ENCODE results near the gene MRPL33. TPM values are rescaled to one million over a fixed set of nuclear protein-coding genes. Genes with fewer than 3 reads are reported as not detected.

The MRPL33 gene
- total RNA-seq, 1 donor from 2014 or later: 63.3 TPM

DNA sequence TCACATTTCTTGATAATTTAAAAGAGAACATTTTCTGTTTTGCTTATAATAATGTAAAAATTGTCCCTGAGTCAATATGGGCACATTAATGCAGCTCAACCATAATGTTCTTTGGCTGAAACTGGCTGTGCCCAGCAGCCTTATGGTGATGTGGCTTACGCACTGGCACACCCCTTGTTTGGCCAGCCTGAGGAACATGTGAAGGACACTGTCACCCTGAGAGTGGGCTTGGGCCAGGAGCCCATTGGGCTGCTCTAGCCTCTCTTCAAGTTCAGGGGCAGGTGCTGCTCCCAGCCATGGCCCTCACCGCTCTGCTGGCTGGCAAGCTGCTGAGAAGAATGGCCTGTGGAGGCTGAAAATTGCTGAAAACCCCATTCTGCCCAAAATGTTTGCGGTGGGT lies 37.5 kb downstream of the MRPL33 start:
- no peak overlapping the region for H3K4me3 Mint-ChIP-seq (ENCODE audit: low read depth)
- no peaks in the 10 kb centered on the region for H3K9me3 Mint-ChIP-seq (ENCODE audit: low read depth)

GRCh38 chr2:27809761-27810241 lies 38.3 kb downstream of the MRPL33 start:
- H3K9me3 Mint-ChIP-seq (ENCODE audit: low read depth): no peaks in the 10 kb centered on the region
- TF ChIP-seq, protein P1, sequence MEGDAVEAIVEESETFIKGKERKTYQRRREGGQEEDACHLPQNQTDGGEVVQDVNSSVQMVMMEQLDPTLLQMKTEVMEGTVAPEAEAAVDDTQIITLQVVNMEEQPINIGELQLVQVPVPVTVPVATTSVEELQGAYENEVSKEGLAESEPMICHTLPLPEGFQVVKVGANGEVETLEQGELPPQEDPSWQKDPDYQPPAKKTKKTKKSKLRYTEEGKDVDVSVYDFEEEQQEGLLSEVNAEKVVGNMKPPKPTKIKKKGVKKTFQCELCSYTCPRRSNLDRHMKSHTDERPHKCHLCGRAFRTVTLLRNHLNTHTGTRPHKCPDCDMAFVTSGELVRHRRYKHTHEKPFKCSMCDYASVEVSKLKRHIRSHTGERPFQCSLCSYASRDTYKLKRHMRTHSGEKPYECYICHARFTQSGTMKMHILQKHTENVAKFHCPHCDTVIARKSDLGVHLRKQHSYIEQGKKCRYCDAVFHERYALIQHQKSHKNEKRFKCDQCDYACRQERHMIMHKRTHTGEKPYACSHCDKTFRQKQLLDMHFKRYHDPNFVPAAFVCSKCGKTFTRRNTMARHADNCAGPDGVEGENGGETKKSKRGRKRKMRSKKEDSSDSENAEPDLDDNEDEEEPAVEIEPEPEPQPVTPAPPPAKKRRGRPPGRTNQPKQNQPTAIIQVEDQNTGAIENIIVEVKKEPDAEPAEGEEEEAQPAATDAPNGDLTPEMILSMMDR (IDR thresholded peaks at IDR 0.05; ENCODE audit: unreplicated experiment): no peak
- no peaks in the 10 kb centered on the region for H3K27me3 Mint-ChIP-seq
- H3K36me3 Mint-ChIP-seq (ENCODE audit: insufficient read depth): no peaks in the 10 kb centered on the region
- no peak for DNase-seq (ENCODE audit: low spot score, unreplicated experiment)
- H3K4me1 Mint-ChIP-seq (ENCODE audit: low read depth): peaks cover 4% of the 10 kb centered on the region
- no peak overlapping the region for H3K4me3 Mint-ChIP-seq (ENCODE audit: low read depth)
- H3K27ac Mint-ChIP-seq: no peak overlapping the region

More for the DNA sequence above, 37.5 kb downstream of the MRPL33 start:
- Mint-ChIP-seq H3K36me3 (ENCODE audit: insufficient read depth) (no peaks in the 10 kb centered on the region), H3K27ac (no peak overlapping the region), H3K27me3 (no peaks in the 10 kb centered on the region), H3K4me1 (ENCODE audit: low read depth) (peaks cover 4% of the 10 kb centered on the region)
- TF ChIP-seq, protein P1 (IDR thresholded peaks at IDR 0.05; ENCODE audit: unreplicated experiment): no peak
- DNase-seq (ENCODE audit: low spot score, unreplicated experiment): no peak

DNA sequence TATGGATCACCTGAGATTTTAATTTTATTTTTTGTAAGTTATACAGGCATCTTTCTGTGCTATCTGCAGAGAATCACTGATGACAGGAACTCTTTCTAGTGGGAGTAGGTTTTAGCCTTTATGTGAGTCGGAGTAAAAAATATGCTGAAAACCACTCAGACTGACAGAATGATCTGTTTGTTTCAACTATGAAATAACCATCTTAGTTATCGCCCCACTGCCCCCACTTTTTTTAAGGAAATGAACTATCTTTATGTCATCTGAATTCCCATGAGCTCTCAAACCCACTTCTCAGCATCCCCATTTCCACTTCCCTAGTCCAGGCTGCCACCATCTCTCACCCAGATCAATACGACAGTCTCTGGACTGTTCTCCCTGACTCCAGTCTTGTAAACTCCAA lies 38.9 kb downstream of the MRPL33 start:
- H3K27ac Mint-ChIP-seq: no peak overlapping the region
- no peaks in the 10 kb centered on the region for H3K36me3 Mint-ChIP-seq (ENCODE audit: insufficient read depth)
- no peak for DNase-seq (ENCODE audit: low spot score, unreplicated experiment)
- no peaks in the 10 kb centered on the region for H3K27me3 Mint-ChIP-seq
- TF ChIP-seq, protein P1 (IDR thresholded peaks at IDR 0.05; ENCODE audit: unreplicated experiment): no peak
- no peaks in the 10 kb centered on the region for H3K9me3 Mint-ChIP-seq (ENCODE audit: low read depth)
- peaks cover 4% of the 10 kb centered on the region for H3K4me1 Mint-ChIP-seq (ENCODE audit: low read depth)
- no peak overlapping the region for H3K4me3 Mint-ChIP-seq (ENCODE audit: low read depth)

GRCh38 chr2:27811768-27812167 lies 40.2 kb downstream of the MRPL33 start:
- Mint-ChIP-seq H3K9me3 (ENCODE audit: low read depth) (no peaks in the 10 kb centered on the region), H3K27ac (no peak overlapping the region), H3K36me3 (ENCODE audit: insufficient read depth) (no peaks in the 10 kb centered on the region), H3K4me3 (ENCODE audit: low read depth) (no peak overlapping the region), H3K4me1 (ENCODE audit: low read depth) (peaks cover 4% of the 10 kb centered on the region), H3K27me3 (no peaks in the 10 kb centered on the region)
- no peak for DNase-seq (ENCODE audit: low spot score, unreplicated experiment)
- TF ChIP-seq, protein P1 (IDR thresholded peaks at IDR 0.05; ENCODE audit: unreplicated experiment): no peak

GRCh38 chr2:27814758-27815157 lies 43.2 kb downstream of the MRPL33 start:
- TF ChIP-seq, protein P1 (IDR thresholded peaks at IDR 0.05; ENCODE audit: unreplicated experiment): no peak

More at GRCh38 chr2:27814758-27815157, 43.2 kb downstream of the MRPL33 start:
- peaks cover 1% of the 10 kb centered on the region for H3K36me3 Mint-ChIP-seq (ENCODE audit: insufficient read depth)
- peaks cover 2% of the 10 kb centered on the region for H3K9me3 Mint-ChIP-seq (ENCODE audit: low read depth)
- H3K4me3 Mint-ChIP-seq (ENCODE audit: low read depth): no peak overlapping the region
- H3K4me1 Mint-ChIP-seq (ENCODE audit: low read depth): no peaks in the 10 kb centered on the region
- no peaks in the 10 kb centered on the region for H3K27me3 Mint-ChIP-seq
- H3K27ac Mint-ChIP-seq: no peak overlapping the region
- DNase-seq (ENCODE audit: low spot score, unreplicated experiment): no peak
